ENCODE measurements around the gene SLC39A12.

The SLC39A12 gene

DNA sequence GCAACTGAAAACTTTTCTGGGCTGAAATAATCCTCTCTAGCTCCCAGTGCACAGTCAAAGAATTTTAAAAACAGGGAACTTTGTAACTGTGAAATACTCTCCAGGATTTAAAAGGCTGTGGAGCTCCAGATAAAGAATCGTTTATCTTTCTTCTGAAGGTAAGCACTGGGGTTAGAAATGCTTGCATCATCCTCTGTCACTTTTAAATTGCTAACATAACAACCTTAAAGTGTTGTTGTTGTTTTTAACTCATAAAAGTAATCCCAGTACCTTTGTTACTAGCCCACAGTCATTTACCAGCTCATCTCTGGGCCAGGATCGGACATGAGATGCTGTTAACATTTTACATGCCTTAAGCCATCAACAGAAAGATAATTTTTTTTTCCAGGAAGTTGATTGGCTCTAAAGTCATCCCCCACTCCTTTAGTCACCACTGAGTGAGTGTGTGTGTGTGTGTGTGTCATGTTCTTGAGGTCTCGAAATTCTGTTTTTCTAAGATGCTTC, at the start of gene SLC39A12:
SLC39A12 (plus strand) TSS at position 51 of the 504 bp plus-strand sequence. CDS start 1,359 bp downstream, outside the sequence.
- H3K9me3 ChIP-seq (ENCODE audit: control insufficient read depth in 1 of 2, low read length in 2 of 2): no peaks in the 10 kb centered on the region

DNA sequence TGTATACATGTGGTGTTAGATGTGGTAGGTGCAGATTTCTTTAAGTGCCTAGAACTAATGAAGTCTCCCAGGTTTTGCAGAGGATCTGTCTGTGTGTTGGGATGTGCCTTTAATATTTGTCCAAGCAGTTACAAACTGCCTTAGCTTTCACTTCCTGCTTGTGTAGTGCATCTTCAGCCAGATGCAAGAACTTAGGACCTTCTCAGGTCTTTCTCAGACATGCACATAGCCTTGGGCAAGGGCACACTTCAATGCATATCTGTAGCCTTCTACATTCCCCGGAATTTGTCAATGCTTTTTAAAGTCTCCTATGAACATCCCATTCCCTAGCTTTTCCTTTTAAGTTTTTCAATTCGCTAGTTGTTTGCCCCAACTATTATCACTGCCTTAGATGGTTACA, 47.2 kb upstream of the SLC39A12 start:
- H3K27ac ChIP-seq (ENCODE audit: low read depth, low read length): no peak overlapping the region
- no peak overlapping the region for H3K9ac ChIP-seq (ENCODE audit: low read depth in 1 of 2, low read length in 2 of 2)
- H3K36me3 ChIP-seq (ENCODE audit: control insufficient read depth in 1 of 2, insufficient read depth in 2 of 2, low read length in 2 of 2): no peaks in the 10 kb centered on the region
- H3K27me3 ChIP-seq (ENCODE audit: control insufficient read depth in 1 of 2, insufficient read depth in 2 of 2, low read length in 2 of 2): no peaks in the 10 kb centered on the region
- no peaks in the 10 kb centered on the region for H3K4me1 ChIP-seq (ENCODE audit: control insufficient read depth in 1 of 2, insufficient read depth in 2 of 2, low read length in 2 of 2)
- no peak overlapping the region for H3K4me3 ChIP-seq (ENCODE audit: low read depth in 1 of 2, low read length in 2 of 2)
- H3K9me3 ChIP-seq (ENCODE audit: control insufficient read depth in 1 of 2, low read length in 2 of 2): no peaks in the 10 kb centered on the region

More for the DNA sequence above, at the start of gene SLC39A12:
- no peaks in the 10 kb centered on the region for H3K36me3 ChIP-seq (ENCODE audit: control insufficient read depth in 1 of 2, insufficient read depth in 2 of 2, low read length in 2 of 2)
- no peak within 1 kb of the TSS for H3K27ac ChIP-seq (ENCODE audit: low read depth, low read length)
- H3K4me3 ChIP-seq (ENCODE audit: low read depth in 1 of 2, low read length in 2 of 2): no peak within 1 kb of the TSS
- H3K27me3 ChIP-seq (ENCODE audit: control insufficient read depth in 1 of 2, insufficient read depth in 2 of 2, low read length in 2 of 2): no peaks in the 10 kb centered on the region
- no peak within 1 kb of the TSS for H3K9ac ChIP-seq (ENCODE audit: low read depth in 1 of 2, low read length in 2 of 2)
- H3K4me1 ChIP-seq (ENCODE audit: control insufficient read depth in 1 of 2, insufficient read depth in 2 of 2, low read length in 2 of 2): no peaks in the 10 kb centered on the region

DNA sequence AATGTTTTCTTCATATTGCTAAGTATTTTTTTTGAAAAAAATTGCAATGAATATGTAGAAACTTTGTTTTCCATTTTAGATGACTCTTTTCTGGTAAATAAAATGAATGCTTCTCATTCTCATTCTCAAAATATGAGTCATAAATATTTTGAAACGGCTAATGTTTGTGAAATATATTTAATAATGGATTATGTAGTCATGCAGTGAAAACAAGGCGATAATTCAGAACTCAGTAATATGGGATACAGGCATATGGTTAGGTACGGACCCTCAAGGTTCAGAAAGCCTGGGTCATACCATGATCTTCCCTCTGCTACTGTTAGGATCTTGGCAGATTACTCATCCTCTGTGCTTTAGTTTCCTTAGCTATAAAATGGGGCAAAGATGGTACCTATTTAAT, 46.2 kb upstream of the SLC39A12 start:
- H3K27ac ChIP-seq (ENCODE audit: low read depth, low read length): no peak overlapping the region
- no peak overlapping the region for H3K9ac ChIP-seq (ENCODE audit: low read depth in 1 of 2, low read length in 2 of 2)
- H3K4me1 ChIP-seq (ENCODE audit: control insufficient read depth in 1 of 2, insufficient read depth in 2 of 2, low read length in 2 of 2): no peaks in the 10 kb centered on the region
- H3K4me3 ChIP-seq (ENCODE audit: low read depth in 1 of 2, low read length in 2 of 2): no peak overlapping the region
- H3K36me3 ChIP-seq (ENCODE audit: control insufficient read depth in 1 of 2, insufficient read depth in 2 of 2, low read length in 2 of 2): no peaks in the 10 kb centered on the region
- H3K9me3 ChIP-seq (ENCODE audit: control insufficient read depth in 1 of 2, low read length in 2 of 2): no peaks in the 10 kb centered on the region
- H3K27me3 ChIP-seq (ENCODE audit: control insufficient read depth in 1 of 2, insufficient read depth in 2 of 2, low read length in 2 of 2): no peaks in the 10 kb centered on the region

DNA sequence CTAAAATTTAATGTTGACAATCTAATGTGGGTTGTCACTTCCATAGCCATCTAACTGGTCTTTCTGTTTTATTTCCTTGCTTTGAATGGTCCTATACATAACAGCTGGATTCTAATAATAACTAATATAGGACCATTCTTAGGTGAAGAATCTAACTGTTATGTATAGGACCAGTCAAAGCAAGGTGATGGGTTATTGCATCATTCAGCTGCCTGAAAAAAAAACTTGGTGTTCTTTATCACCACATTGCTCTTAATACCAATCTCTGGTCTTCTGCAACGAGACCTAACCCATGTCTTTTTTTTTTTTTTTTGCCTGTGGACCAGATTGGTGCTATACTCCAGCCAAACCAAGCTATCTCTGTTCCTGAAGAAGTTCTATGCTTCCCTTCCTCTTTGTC, 45.7 kb upstream of the SLC39A12 start:
- H3K9ac ChIP-seq (ENCODE audit: low read depth in 1 of 2, low read length in 2 of 2): no peak overlapping the region
- H3K27ac ChIP-seq (ENCODE audit: low read depth, low read length): no peak overlapping the region
- no peaks in the 10 kb centered on the region for H3K36me3 ChIP-seq (ENCODE audit: control insufficient read depth in 1 of 2, insufficient read depth in 2 of 2, low read length in 2 of 2)
- no peaks in the 10 kb centered on the region for H3K27me3 ChIP-seq (ENCODE audit: control insufficient read depth in 1 of 2, insufficient read depth in 2 of 2, low read length in 2 of 2)
- no peaks in the 10 kb centered on the region for H3K4me1 ChIP-seq (ENCODE audit: control insufficient read depth in 1 of 2, insufficient read depth in 2 of 2, low read length in 2 of 2)
- no peak overlapping the region for H3K4me3 ChIP-seq (ENCODE audit: low read depth in 1 of 2, low read length in 2 of 2)
- H3K9me3 ChIP-seq (ENCODE audit: control insufficient read depth in 1 of 2, low read length in 2 of 2): no peaks in the 10 kb centered on the region

DNA sequence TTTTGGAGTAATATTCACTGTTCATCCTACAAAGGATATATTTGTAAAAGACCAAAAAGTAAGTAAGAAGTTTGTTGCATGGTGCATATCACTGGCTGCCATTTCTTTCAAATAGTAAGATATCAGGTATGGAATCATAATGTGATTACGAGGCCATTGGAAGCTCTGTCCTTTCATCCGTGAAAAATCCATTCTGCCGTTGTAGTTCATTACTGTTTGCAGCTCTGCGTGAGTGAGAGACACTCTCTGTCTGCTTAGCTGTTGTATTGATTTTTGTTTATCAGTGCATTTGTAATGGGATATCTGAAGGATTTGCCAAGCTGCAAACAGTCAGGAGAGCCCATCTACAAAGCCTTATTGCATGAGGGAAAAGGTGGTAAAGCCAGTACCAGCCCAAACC, 44.1 kb upstream of the SLC39A12 start:
- no peaks in the 10 kb centered on the region for H3K36me3 ChIP-seq (ENCODE audit: control insufficient read depth in 1 of 2, insufficient read depth in 2 of 2, low read length in 2 of 2)
- no peaks in the 10 kb centered on the region for H3K4me1 ChIP-seq (ENCODE audit: control insufficient read depth in 1 of 2, insufficient read depth in 2 of 2, low read length in 2 of 2)
- H3K4me3 ChIP-seq (ENCODE audit: low read depth in 1 of 2, low read length in 2 of 2): no peak overlapping the region
- no peak overlapping the region for H3K9ac ChIP-seq (ENCODE audit: low read depth in 1 of 2, low read length in 2 of 2)
- no peak overlapping the region for H3K27ac ChIP-seq (ENCODE audit: low read depth, low read length)
- H3K9me3 ChIP-seq (ENCODE audit: control insufficient read depth in 1 of 2, low read length in 2 of 2): no peaks in the 10 kb centered on the region
- H3K27me3 ChIP-seq (ENCODE audit: control insufficient read depth in 1 of 2, insufficient read depth in 2 of 2, low read length in 2 of 2): no peaks in the 10 kb centered on the region

DNA sequence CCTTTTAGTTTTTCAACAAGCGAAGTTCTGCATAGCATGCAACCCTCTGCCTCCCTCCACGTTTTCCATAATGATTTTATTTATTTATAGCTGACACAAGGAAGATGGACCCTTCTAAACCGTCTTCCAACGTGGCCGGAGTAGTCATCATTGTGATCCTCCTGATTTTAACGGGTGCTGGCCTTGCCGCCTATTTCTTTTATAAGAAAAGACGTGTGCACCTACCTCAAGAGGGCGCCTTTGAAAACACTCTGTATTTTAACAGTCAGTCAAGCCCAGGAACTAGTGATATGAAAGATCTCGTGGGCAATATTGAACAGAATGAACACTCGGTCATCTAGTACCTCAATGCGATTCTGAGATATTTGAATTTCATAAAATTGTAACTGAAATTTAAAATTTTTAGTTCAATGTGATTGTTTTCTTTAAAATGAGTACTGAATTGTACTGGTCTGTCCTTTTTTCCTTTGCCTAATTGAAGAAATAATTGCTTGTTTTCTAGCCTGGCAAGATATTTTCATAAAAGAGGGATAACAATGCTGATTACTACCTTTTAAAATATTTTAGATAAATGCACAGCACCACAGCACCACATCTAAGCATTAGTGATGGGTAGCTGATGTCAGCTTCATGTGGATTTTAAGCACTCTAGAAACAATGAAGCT, 41.5 kb upstream of the SLC39A12 start:
- Histone ChIP-seq H3K9ac (ENCODE audit: low read depth in 1 of 2, low read length in 2 of 2) (no peak overlapping the region), H3K36me3 (ENCODE audit: control insufficient read depth in 1 of 2, insufficient read depth in 2 of 2, low read length in 2 of 2) (no peaks in the 10 kb centered on the region)

DNA sequence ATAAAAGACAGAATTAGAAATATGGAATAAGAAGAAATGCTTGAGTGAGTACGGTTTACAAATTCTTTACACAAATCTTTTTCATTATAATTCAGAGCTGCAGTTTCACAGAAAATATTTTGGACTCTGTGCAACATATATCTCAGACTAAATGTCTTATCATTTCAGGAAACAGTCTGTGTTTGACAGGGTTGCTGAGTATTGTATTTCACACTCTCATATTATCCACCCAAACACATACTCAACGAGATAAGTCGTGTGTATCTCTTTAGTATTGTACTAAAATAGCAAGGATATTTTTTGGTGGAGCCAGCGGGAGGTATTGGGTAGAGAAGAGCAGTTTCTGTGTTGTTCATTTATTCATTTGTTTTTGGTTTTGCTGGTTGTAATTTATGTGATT, 39.0 kb upstream of the SLC39A12 start:
- H3K36me3 ChIP-seq (ENCODE audit: control insufficient read depth in 1 of 2, insufficient read depth in 2 of 2, low read length in 2 of 2): no peaks in the 10 kb centered on the region
- H3K27ac ChIP-seq (ENCODE audit: low read depth, low read length): no peak overlapping the region

More for the DNA sequence above, 41.5 kb upstream of the SLC39A12 start:
- H3K27me3 ChIP-seq (ENCODE audit: control insufficient read depth in 1 of 2, insufficient read depth in 2 of 2, low read length in 2 of 2): no peaks in the 10 kb centered on the region
- no peaks in the 10 kb centered on the region for H3K4me1 ChIP-seq (ENCODE audit: control insufficient read depth in 1 of 2, insufficient read depth in 2 of 2, low read length in 2 of 2)
- H3K4me3 ChIP-seq (ENCODE audit: low read depth in 1 of 2, low read length in 2 of 2): no peak overlapping the region
- no peak overlapping the region for H3K27ac ChIP-seq (ENCODE audit: low read depth, low read length)
- H3K9me3 ChIP-seq (ENCODE audit: control insufficient read depth in 1 of 2, low read length in 2 of 2): no peaks in the 10 kb centered on the region

DNA sequence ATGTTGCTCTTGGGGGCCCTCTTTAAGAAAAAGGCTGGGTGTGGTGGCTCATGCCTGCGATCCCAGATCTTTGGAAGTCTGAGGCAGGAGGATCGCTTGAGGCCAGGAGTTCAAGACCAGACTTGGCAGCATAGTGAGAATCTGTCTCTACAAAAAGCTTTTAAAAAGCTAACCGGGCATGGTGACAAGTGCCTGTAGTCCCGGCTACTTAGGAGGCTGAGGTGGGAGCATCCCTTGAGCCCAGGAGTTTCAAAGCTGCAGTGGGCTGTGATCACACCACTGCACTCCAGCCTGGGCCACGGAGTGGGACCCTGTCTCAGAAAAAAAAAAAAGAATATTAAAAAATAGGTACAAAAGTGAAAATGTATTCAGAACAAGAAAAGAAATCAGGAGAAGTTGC, 38.1 kb upstream of the SLC39A12 start:
- Histone ChIP-seq H3K9ac (ENCODE audit: low read depth in 1 of 2, low read length in 2 of 2) (no peak overlapping the region), H3K4me1 (ENCODE audit: control insufficient read depth in 1 of 2, insufficient read depth in 2 of 2, low read length in 2 of 2) (no peaks in the 10 kb centered on the region), H3K9me3 (ENCODE audit: control insufficient read depth in 1 of 2, low read length in 2 of 2) (no peaks in the 10 kb centered on the region), H3K27me3 (ENCODE audit: control insufficient read depth in 1 of 2, insufficient read depth in 2 of 2, low read length in 2 of 2) (no peaks in the 10 kb centered on the region), H3K36me3 (ENCODE audit: control insufficient read depth in 1 of 2, insufficient read depth in 2 of 2, low read length in 2 of 2) (no peaks in the 10 kb centered on the region), H3K4me3 (ENCODE audit: low read depth in 1 of 2, low read length in 2 of 2) (no peak overlapping the region), H3K27ac (ENCODE audit: low read depth, low read length) (no peak overlapping the region)

More for the DNA sequence above, 39.0 kb upstream of the SLC39A12 start:
- Histone ChIP-seq H3K4me3 (ENCODE audit: low read depth in 1 of 2, low read length in 2 of 2) (no peak overlapping the region), H3K27me3 (ENCODE audit: control insufficient read depth in 1 of 2, insufficient read depth in 2 of 2, low read length in 2 of 2) (no peaks in the 10 kb centered on the region), H3K9ac (ENCODE audit: low read depth in 1 of 2, low read length in 2 of 2) (no peak overlapping the region), H3K4me1 (ENCODE audit: control insufficient read depth in 1 of 2, insufficient read depth in 2 of 2, low read length in 2 of 2) (no peaks in the 10 kb centered on the region), H3K9me3 (ENCODE audit: control insufficient read depth in 1 of 2, low read length in 2 of 2) (no peaks in the 10 kb centered on the region)

DNA sequence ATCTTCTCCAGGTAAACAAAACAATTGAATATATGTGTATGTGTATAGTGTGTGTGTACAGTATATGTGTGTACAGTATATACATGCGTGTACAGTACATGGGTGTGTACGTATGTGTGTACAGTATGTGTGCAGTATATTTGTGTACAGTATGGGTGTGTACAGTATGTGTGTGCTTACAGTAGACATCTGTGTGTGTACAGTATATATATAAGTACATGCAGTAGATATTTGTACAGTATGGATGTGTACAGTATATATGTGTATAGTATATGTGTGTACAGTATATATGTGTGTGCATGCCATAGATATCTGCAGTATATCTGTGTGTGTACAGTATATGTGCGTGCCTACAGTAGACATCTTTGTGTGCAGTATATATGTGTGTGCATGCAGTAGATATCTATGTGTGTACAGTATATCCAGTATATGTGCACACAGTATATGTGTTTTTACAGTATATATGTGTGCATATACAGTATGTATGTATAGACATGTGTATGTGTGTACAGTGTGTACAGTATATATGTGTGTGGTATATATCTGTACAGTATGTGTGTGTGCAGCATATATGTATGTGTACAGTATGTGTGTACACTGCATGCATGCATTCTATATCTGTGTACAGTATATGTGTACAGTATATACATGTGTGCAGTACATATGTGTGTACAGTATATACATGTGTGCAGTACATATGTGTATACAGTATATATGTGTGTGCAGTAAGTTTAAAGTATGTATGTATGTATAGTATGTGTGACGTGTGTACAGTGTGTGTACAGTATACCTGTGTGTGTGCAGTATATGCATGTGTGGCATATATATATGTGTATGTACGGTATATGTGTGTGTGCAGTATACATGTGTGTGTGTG, 37.3 kb upstream of the SLC39A12 start:
- H3K27me3 ChIP-seq (ENCODE audit: control insufficient read depth in 1 of 2, insufficient read depth in 2 of 2, low read length in 2 of 2): no peaks in the 10 kb centered on the region
- H3K27ac ChIP-seq (ENCODE audit: low read depth, low read length): no peak overlapping the region
- no peaks in the 10 kb centered on the region for H3K36me3 ChIP-seq (ENCODE audit: control insufficient read depth in 1 of 2, insufficient read depth in 2 of 2, low read length in 2 of 2)
- H3K9me3 ChIP-seq (ENCODE audit: control insufficient read depth in 1 of 2, low read length in 2 of 2): no peaks in the 10 kb centered on the region
- no peaks in the 10 kb centered on the region for H3K4me1 ChIP-seq (ENCODE audit: control insufficient read depth in 1 of 2, insufficient read depth in 2 of 2, low read length in 2 of 2)
- no peak overlapping the region for H3K4me3 ChIP-seq (ENCODE audit: low read depth in 1 of 2, low read length in 2 of 2)
- H3K9ac ChIP-seq (ENCODE audit: low read depth in 1 of 2, low read length in 2 of 2): no peak overlapping the region

DNA sequence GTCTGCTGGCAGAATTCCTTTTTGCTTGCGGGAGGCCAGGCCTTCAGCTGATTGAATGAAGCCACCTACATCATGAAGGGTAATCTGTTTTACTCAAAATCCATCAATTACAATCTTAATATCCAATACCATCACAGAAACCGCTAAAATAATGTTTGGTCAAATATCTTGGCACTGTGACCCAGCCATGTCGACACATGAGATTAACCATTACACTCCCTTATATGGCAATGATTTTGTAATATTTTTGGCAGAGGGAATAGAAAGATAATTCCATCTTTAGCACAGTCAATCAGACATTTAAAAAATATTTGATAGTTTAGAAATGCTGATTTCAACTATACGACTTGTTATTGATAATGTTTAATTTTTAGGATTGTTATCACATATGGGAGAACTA, 36.5 kb upstream of the SLC39A12 start:
- Histone ChIP-seq H3K9ac (ENCODE audit: low read depth in 1 of 2, low read length in 2 of 2) (no peak overlapping the region), H3K36me3 (ENCODE audit: control insufficient read depth in 1 of 2, insufficient read depth in 2 of 2, low read length in 2 of 2) (no peaks in the 10 kb centered on the region), H3K4me3 (ENCODE audit: low read depth in 1 of 2, low read length in 2 of 2) (no peak overlapping the region), H3K27me3 (ENCODE audit: control insufficient read depth in 1 of 2, insufficient read depth in 2 of 2, low read length in 2 of 2) (no peaks in the 10 kb centered on the region), H3K9me3 (ENCODE audit: control insufficient read depth in 1 of 2, low read length in 2 of 2) (no peaks in the 10 kb centered on the region), H3K4me1 (ENCODE audit: control insufficient read depth in 1 of 2, insufficient read depth in 2 of 2, low read length in 2 of 2) (no peaks in the 10 kb centered on the region), H3K27ac (ENCODE audit: low read depth, low read length) (no peak overlapping the region)

Data from duodenal mucosa (tissue), 2 donors.